ENCODE results near the gene SEMA4G.

GRCh38 chr10:100987685-100988049 is 18.4 kb downstream of the SEMA4G start:
- TF ChIP-seq, protein P1, sequence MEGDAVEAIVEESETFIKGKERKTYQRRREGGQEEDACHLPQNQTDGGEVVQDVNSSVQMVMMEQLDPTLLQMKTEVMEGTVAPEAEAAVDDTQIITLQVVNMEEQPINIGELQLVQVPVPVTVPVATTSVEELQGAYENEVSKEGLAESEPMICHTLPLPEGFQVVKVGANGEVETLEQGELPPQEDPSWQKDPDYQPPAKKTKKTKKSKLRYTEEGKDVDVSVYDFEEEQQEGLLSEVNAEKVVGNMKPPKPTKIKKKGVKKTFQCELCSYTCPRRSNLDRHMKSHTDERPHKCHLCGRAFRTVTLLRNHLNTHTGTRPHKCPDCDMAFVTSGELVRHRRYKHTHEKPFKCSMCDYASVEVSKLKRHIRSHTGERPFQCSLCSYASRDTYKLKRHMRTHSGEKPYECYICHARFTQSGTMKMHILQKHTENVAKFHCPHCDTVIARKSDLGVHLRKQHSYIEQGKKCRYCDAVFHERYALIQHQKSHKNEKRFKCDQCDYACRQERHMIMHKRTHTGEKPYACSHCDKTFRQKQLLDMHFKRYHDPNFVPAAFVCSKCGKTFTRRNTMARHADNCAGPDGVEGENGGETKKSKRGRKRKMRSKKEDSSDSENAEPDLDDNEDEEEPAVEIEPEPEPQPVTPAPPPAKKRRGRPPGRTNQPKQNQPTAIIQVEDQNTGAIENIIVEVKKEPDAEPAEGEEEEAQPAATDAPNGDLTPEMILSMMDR (conservative IDR thresholded peaks at IDR 0.05; ENCODE audit: low read length), result no peak
- TF ChIP-seq EZH2phosphoT487 (IDR thresholded peaks at IDR 0.05; ENCODE audit: borderline replicate concordance, low read depth, low read length), result no peak

Measured in OCI-LY7 (cell line).